SU-DHL-6 (cell line): Measurements from ENCODE around the gene FOXS1.

Experiments
- H2AFZ ChIP-seq: fragments of 200-600 bp; sonication (generic); 2 replicates; pipeline ENCODE4 v1.6.1; 2014; ENCODE audit warnings: low read depth, mild to moderate bottlenecking, moderate library complexity, mixed read lengths, antibody characterized with exemption, low read length; ENCODE audit not compliant: severe bottlenecking
- H3F3A ChIP-seq: fragments of 200-600 bp; shearing (Covaris generic); 2 replicates; pipeline ENCODE4 v1.6.0; 2016; ENCODE audit warnings: antibody characterized with exemption, mild to moderate bottlenecking; ENCODE audit not compliant: insufficient read depth
- H3K27ac ChIP-seq: fragments of 200-600 bp; sonication (generic); 2 replicates; pipeline ENCODE4 v1.5.1; 2016; ENCODE audit warnings: low read depth, mild to moderate bottlenecking, low read length, moderate library complexity, mixed read lengths
- H3K27me3 ChIP-seq: fragments of 200-600 bp; sonication (generic), shearing (Covaris generic); 2 replicates; pipeline ENCODE4 v1.6.0; 2014; ENCODE audit warnings: mild to moderate bottlenecking, low read length
- H3K36me3 ChIP-seq: fragments of 200-600 bp; sonication (generic); 2 replicates; pipeline ENCODE4 v1.6.1; 2014; ENCODE audit warnings: mild to moderate bottlenecking, low read length, mixed read lengths
- H3K4me2 ChIP-seq: fragments of 300-600, 200-600 bp; shearing (Covaris generic), sonication (generic); 2 replicates; pipeline ENCODE4 v1.6.0; 2014; ENCODE audit warnings: low read length, low read depth, mild to moderate bottlenecking; ENCODE audit not compliant: poor library complexity, severe bottlenecking
- H3K4me3 ChIP-seq: fragments of 200-600 bp; sonication (generic); 2 replicates; pipeline ENCODE4 v1.5.1; 2014; ENCODE audit warnings: antibody characterized with exemption, low read length, mild to moderate bottlenecking, mixed read lengths; ENCODE audit not compliant: insufficient read depth, poor library complexity, severe bottlenecking
- H3K79me2 ChIP-seq: fragments of 200-600 bp; sonication (generic); 2 replicates; pipeline ENCODE4 v1.6.1; 2014; ENCODE audit warnings: mild to moderate bottlenecking, low read length, moderate library complexity; ENCODE audit not compliant: insufficient read depth
- H3K9ac ChIP-seq: fragments of 200-600 bp; sonication (generic); 2 replicates; pipeline ENCODE4 v1.7.0; 2014; ENCODE audit warnings: mild to moderate bottlenecking, low read length
- H3K9me2 ChIP-seq: fragments of 200-600 bp; sonication (generic); replicated peaks from 2 replicates; pipeline ENCODE4 v1.6.1; 2014; ENCODE audit warnings: low read length; ENCODE audit not compliant: insufficient read depth
- H3K9me3 ChIP-seq: fragments of 200-600 bp; sonication (generic); 2 replicates; pipeline ENCODE4 v1.6.1; 2014; ENCODE audit warnings: low read length, mixed read lengths; ENCODE audit not compliant: insufficient read depth
- H4K20me1 ChIP-seq: fragments of 200-600 bp; sonication (generic); 2 replicates; pipeline ENCODE4 v1.6.1; 2014; ENCODE audit warnings: low read depth, mild to moderate bottlenecking, antibody characterized with exemption, low read length, moderate library complexity, mixed read lengths
- EZH2phosphoT487 ChIP-seq: fragments of 200-600 bp; sonication (generic), shearing (Covaris generic); conservative IDR thresholded peaks from 2 replicates; pipeline ENCODE4 v1.6.1; 2018; ENCODE audit warnings: mild to moderate bottlenecking, antibody characterized with exemption, low read length, moderate library complexity, mixed read lengths
- TF ChIP-seq, protein P1 (sequence below): fragments of 200-600 bp; sonication (generic); IDR thresholded peaks from one replicate; pipeline ENCODE4 v1.5.1; 2017; ENCODE audit warnings: antibody characterized with exemption, mild to moderate bottlenecking, low read length, moderate library complexity; ENCODE audit not compliant: insufficient read depth, poor library complexity, severe bottlenecking

Gene FOXS1

DNA sequence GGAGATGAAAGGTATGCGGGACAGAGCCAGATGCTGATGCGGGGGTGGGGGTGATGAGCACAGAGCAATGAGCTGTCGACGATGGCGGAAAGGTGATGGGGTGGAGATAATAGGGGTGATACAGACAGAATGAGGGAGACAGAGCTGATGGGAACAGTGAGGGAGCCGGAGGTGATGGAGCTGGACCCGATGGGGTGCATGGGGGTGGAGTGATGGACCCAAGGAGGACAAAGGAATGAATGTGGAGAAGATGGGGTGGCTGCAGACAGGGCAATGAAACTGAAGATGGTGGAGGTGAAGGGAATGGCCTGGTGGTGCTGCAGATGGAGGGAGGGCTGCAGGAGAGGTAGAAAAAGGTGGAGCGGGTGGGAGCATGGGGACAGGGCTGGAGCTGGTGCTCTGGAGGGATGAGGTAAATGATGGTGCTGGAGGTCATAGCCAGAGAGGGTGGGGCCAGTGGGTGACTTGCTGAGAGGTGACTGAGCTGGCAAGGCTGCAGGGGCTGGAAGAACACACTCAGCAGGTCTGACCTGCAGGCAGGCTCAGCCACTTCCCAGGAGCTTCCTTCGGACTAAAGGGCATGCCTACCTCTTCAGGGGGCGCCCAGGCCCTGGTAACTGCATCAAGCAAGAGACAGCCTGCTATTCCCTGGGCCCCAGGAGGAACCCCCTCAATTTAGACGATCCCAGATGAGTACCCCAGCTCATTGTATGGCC is 6.0 kb upstream of the FOXS1 start:
- Histone ChIP-seq H3K9ac (no peak overlapping the region), H3K4me2 (no peak overlapping the region), H3K36me3 (no peaks in the 10 kb centered on the region), H3K9me3 (no peaks in the 10 kb centered on the region), H3K9me2 (no peaks in the 10 kb centered on the region), H3K27me3 (no peaks in the 10 kb centered on the region), H2AFZ (no peak overlapping the region), H3K79me2 (no peaks in the 10 kb centered on the region), H4K20me1 (no peaks in the 10 kb centered on the region), H3F3A (no peaks in the 10 kb centered on the region), H3K27ac (no peak overlapping the region), H3K4me3 (no peak overlapping the region)
- no peak for TF ChIP-seq EZH2phosphoT487
- TF ChIP-seq, protein P1, sequence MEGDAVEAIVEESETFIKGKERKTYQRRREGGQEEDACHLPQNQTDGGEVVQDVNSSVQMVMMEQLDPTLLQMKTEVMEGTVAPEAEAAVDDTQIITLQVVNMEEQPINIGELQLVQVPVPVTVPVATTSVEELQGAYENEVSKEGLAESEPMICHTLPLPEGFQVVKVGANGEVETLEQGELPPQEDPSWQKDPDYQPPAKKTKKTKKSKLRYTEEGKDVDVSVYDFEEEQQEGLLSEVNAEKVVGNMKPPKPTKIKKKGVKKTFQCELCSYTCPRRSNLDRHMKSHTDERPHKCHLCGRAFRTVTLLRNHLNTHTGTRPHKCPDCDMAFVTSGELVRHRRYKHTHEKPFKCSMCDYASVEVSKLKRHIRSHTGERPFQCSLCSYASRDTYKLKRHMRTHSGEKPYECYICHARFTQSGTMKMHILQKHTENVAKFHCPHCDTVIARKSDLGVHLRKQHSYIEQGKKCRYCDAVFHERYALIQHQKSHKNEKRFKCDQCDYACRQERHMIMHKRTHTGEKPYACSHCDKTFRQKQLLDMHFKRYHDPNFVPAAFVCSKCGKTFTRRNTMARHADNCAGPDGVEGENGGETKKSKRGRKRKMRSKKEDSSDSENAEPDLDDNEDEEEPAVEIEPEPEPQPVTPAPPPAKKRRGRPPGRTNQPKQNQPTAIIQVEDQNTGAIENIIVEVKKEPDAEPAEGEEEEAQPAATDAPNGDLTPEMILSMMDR: no peak

DNA sequence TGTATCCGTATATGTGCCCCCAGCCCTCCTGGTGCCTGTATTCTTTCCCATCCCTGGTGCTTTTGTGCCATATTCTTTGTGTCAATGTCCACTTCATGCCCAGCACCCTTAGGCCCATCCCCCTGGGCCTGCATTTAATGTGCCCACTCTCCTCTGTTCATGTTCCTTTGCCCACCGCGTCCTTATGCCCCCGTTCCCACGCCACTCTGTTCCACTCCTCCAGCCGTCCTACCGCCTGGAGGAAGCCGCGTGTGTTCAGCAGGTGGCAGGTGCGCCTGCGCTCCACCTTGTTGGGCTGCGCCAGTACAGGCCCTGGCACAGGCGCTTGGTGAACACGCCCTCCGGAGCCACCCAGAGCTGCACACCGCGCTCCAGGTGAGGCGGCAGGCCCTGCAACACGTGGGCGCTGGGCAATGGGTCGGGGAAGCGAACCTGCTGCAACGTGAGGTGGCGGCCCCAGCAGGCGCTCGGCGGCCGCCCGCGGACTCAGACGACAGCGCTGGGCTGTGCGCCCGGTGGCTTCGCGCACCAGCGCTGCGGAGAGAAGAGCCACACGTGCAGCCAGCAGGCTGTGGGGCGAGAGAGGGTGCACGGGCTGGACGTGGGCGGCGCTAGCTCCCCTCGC is 4.0 kb upstream of the FOXS1 start:
- Histone ChIP-seq H3K4me3 (no peak overlapping the region), H4K20me1 (no peaks in the 10 kb centered on the region), H3K79me2 (no peaks in the 10 kb centered on the region), H2AFZ (no peak overlapping the region), H3K27ac (no peak overlapping the region), H3K9me3 (no peaks in the 10 kb centered on the region), H3F3A (no peaks in the 10 kb centered on the region), H3K27me3 (no peaks in the 10 kb centered on the region), H3K4me2 (no peak overlapping the region), H3K36me3 (no peaks in the 10 kb centered on the region), H3K9me2 (no peaks in the 10 kb centered on the region), H3K9ac (no peak overlapping the region)
- no peak for TF ChIP-seq EZH2phosphoT487
- TF ChIP-seq, protein P1: no peak

- TF ChIP-seq, protein P1: no peak
- no peak for TF ChIP-seq EZH2phosphoT487
Observed at GRCh38 chr20:31848088-31848999, 2.9 kb upstream of the FOXS1 start.

More at GRCh38 chr20:31848088-31848999, 2.9 kb upstream of the FOXS1 start:
- H3K27me3 ChIP-seq: no peaks in the 10 kb centered on the region
- no peak overlapping the region for H3K27ac ChIP-seq
- H3K36me3 ChIP-seq: no peaks in the 10 kb centered on the region
- H4K20me1 ChIP-seq: no peaks in the 10 kb centered on the region
- H3F3A ChIP-seq: no peaks in the 10 kb centered on the region
- no peak overlapping the region for H2AFZ ChIP-seq
- H3K9me3 ChIP-seq: no peaks in the 10 kb centered on the region
- H3K4me3 ChIP-seq: no peak overlapping the region
- no peaks in the 10 kb centered on the region for H3K79me2 ChIP-seq
- H3K4me2 ChIP-seq: no peak overlapping the region
- no peaks in the 10 kb centered on the region for H3K9me2 ChIP-seq
- no peak overlapping the region for H3K9ac ChIP-seq
